SK-N-MC (cell line): ENCODE measurements around the gene LAMA5.

ENCODE experiments used
- EZH2 ChIP-seq: fragments of 200-600 bp; sonication (generic); IDR thresholded peaks from one replicate; pipeline ENCODE4 v1.6.1; 2017; ENCODE audit warnings: antibody characterized with exemption
- FOXP2 ChIP-seq: optimal IDR thresholded peaks from 2 replicates; pipeline ENCODE3; 2011; ENCODE audit warnings: mild to moderate bottlenecking, moderate library complexity; ENCODE audit not compliant: insufficient read depth; ENCODE audit errors: extremely low read length, control extremely low read depth

GRCh38 chr20:62313021-62313420 is 54.1 kb downstream of the LAMA5 start:
- TF ChIP-seq FOXP2, result no peak
- no peak for TF ChIP-seq EZH2
